Thymus (tissue), 11 donors: ENCODE measurements around the gene METTL26. TPM values are rescaled to one million over a fixed set of nuclear protein-coding genes. Genes with fewer than 3 reads are reported as not detected.

ENCODE experiments used
- DNase-seq, 9 donors: peaks; one replicate each; pipeline ENCODE4 v3.0.0-alpha.2; 2013; ENCODE audit warnings: low spot score in 9 of 9, low read depth in 6 of 9, missing footprints in 1 of 9
- H3K27ac ChIP-seq, 2 donors: one replicate each; pipeline ENCODE4 v1.5.1; 2013; ENCODE audit warnings: control low read depth in 1 of 2, low read depth in 1 of 2, low read length in 1 of 2, mild to moderate bottlenecking in 1 of 2, moderate library complexity in 1 of 2
- H3K27me3 ChIP-seq, 2 donors: one replicate each; pipeline ENCODE4 v1.5.1; 2013; ENCODE audit warnings: low read length in 1 of 2; ENCODE audit not compliant: control insufficient read depth in 2 of 2, insufficient read depth in 1 of 2
- H3K36me3 ChIP-seq, 2 donors: one replicate each; pipeline ENCODE4 v1.5.1; 2013; ENCODE audit warnings: low read length in 1 of 2, mild to moderate bottlenecking in 1 of 2, moderate library complexity in 1 of 2; ENCODE audit not compliant: control insufficient read depth in 2 of 2, insufficient read depth in 2 of 2
- H3K4me1 ChIP-seq, 2 donors: one replicate each; pipeline ENCODE4 v1.5.1; 2013; ENCODE audit warnings: low read length in 2 of 2; ENCODE audit not compliant: control insufficient read depth in 2 of 2, insufficient read depth in 2 of 2
- H3K4me3 ChIP-seq, 2 donors: one replicate each; pipeline ENCODE4 v1.5.1; 2013; ENCODE audit warnings: low read length in 2 of 2, control low read depth in 1 of 2, mild to moderate bottlenecking in 1 of 2
- H3K9me3 ChIP-seq, 2 donors: one replicate each; pipeline ENCODE4 v1.5.1; 2013; ENCODE audit warnings: low read length in 1 of 2, mild to moderate bottlenecking in 1 of 2; ENCODE audit not compliant: control insufficient read depth in 2 of 2, insufficient read depth in 1 of 2
- WGBS: extraction: QIAGEN DNeasy Blood & Tissue Kit; methylation state at CpG from one replicate; pipeline ENCODE4 v1.1.7; 2013; 5-methylcytosine and 5-hydroxymethylcytosine counted together
- polyA plus RNA-seq: library from polyadenylated mRNA; stranded (reverse); fragments of 200-250 nt; gene quantifications from one replicate; pipeline ENCODE4 v1.2.3, GENCODE V29; 2013
- total RNA-seq: library from RNA; stranded (reverse); fragments of 120-200 nt; gene quantifications from one replicate; pipeline ENCODE4 v1.2.4, GENCODE V29; 2013
- donor health status: healthy.

METTL26 gene
- total and polyA plus RNA-seq, 2 donors = 97.6 to 110 TPM

DNA sequence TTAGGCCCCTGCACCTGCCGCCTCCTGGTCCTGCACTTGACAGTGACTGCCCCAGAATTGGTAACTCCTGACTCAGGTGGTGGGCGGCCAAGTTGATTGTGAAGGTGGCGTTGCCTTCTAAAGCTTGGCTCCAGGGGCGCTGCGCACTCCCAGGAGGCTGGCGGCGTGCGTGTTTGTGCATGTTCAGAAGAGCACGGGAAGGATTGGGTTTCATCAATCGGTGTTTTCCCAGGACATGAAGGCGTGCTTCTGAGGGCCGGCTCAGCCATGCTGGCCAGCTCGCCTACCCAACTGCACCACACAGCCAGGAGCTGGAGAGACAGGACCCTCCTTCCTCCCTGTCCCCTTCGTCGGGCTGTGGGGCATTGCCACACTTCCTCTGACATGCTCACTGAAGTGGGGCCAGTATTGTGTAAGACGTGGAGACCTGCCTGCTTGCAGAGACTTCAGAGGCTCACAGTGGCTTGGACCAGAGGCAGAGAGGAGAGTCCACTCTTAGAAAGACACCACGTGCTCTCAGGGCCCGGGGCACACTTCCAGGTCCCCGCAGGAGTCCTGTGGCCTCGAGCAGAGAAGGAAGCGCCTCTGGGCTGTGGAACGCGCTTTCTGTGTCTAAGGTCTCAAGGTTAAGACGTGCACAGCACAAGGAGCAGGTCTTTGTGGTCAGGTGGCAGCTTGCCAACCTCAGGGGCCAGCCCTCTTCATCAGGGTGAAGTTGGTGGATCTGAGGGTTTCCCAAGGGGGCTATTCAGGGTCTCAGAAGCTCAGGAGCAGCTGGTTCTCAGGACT lies 43.4 kb downstream of the METTL26 start:
- peaks cover 0 to 3% of the 10 kb centered on the region in 2 donors for H3K9me3 ChIP-seq
- peaks cover 28 to 29% of the 10 kb centered on the region in 2 donors for H3K36me3 ChIP-seq
- WGBS = 87% methylated on average over 24 of the region's 24 CpGs
- peaks cover 25 to 64% of the 10 kb centered on the region in 2 donors for H3K4me1 ChIP-seq
- no peaks in the 10 kb centered on the region for H3K27me3 ChIP-seq
- H3K4me3 ChIP-seq = no peak overlapping the region
- DNase-seq = no peak
- peak overlapping the region; percentile 38 to 44 for H3K27ac ChIP-seq

DNA sequence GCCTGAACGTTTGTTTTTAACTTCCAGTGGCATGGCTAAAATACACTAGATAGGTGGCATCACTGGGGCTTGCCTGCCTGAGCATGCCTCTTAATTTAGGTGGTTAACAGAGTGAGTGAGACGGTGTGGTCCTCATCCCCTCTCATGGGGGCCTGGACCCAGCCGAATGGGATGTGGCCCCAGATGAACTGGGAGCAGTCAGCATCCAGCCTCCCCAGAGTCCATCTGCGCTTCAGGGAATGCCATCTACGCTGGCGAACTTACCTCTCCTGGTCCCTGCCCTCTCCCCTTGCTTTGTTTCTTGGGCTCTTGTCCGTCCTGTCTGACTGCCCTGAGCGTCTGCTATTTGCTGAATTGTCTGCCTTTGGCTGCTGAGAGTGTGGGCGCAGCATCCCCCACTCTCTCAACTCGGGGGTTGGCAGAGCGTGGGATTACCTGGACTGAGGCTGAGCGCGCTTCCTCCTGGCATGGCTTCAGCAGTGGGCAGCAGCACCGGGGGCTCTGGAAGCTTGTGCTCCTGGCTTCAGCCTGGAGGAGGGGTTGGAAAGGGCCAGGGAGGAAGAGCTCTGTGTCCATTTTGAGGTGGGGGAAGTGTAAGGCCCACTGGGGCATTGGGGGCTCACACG lies 44.1 kb downstream of the METTL26 start:
- DNase-seq = no peak
- Histone ChIP-seq H3K36me3 (peaks cover 26% of the 10 kb centered on the region in 2 donors), H3K27ac (peak overlapping the region; percentile 32 to 36), H3K4me3 (peak overlapping the region in 1 of 2 donors; percentile 7), H3K27me3 (no peaks in the 10 kb centered on the region), H3K4me1 (peaks cover 26 to 69% of the 10 kb centered on the region in 2 donors), H3K9me3 (peaks cover 0 to 3% of the 10 kb centered on the region in 2 donors)
- 94% methylated on average over 15 of the region's 15 CpGs for WGBS

DNA sequence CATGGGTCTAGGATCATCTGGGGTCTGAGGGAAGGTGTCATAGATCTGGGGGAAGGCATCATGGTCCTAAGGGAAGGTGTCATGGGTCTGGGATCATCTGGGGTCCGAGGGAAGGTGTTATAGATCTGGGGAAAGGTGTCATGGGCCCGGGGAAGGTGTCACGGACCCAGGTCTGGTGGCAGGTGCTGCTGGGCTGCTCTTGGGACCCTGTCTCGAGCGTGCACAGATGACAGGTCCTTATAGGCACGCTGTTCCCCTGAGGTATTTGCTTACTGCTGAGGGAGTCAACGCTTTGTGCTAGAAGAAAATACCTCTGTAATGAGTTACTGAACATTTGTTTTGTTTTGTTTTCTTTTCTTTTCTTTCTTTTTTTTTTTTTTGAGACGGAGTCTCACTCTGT lies 44.9 kb downstream of the METTL26 start:
- Histone ChIP-seq H3K4me3 (peak overlapping the region; percentile 75 to 85), H3K4me1 (peaks cover 26 to 65% of the 10 kb centered on the region in 2 donors), H3K27me3 (no peaks in the 10 kb centered on the region), H3K27ac (no peak overlapping the region), H3K36me3 (peaks cover 18% of the 10 kb centered on the region in 2 donors), H3K9me3 (peaks cover 0 to 3% of the 10 kb centered on the region in 2 donors)
- WGBS = 93% methylated on average over 8 of the region's 8 CpGs
- no peak for DNase-seq

DNA sequence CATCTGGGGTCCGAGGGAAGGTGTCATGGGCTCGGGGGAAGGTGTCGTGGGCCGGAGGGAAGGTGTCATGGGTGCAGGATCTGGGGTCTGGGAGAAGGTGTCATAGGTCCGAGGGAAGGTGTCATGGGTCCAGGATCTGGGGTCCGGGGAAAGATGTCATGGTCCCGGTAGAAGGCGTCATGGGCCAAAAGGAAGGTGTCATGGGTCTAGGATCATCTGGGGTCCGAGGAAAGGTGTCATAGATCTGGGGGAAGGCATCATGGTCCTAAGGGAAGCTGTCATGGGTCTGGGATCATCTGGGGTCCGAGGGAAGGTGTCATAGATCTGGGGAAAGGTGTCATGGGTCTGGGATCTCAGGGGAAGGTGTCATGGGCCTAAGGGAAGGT lies 45.3 kb downstream of the METTL26 start:
- Histone ChIP-seq H3K36me3 (peaks cover 14 to 16% of the 10 kb centered on the region in 2 donors), H3K9me3 (peaks cover 0 to 3% of the 10 kb centered on the region in 2 donors), H3K4me1 (peaks cover 26 to 63% of the 10 kb centered on the region in 2 donors), H3K27ac (no peak overlapping the region), H3K27me3 (no peaks in the 10 kb centered on the region), H3K4me3 (peak overlapping the region; percentile 75 to 85)
- 80% methylated on average over 10 of the region's 10 CpGs for WGBS
- no peak for DNase-seq

DNA sequence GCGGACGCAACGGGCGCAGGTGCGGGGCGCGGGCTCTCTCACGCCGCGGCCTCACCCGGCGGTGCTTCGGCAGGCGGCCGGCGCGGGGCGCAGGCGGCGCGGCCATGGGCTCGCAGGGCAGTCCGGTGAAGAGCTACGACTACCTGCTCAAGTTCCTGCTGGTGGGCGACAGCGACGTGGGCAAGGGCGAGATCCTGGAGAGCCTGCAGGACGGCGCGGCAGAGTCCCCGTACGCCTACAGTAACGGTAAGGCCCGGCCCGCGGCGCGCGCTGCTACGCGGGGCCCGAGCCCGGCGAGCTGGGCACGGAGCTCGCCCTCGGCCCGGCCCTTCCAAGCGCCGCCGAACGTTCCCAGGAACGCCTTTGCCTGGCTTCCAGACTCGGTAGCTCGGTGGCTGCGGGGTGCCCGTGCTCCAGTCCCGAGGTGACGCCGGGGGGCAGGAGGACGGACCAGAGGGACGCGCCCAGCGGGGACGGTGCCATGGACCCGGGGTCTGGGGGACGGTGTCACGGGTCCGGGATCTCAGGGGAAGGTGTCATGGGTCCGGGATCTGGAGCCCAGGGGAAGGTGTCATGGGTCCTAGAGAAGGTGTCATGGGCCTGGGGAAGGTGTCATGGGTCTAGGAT lies 45.8 kb downstream of the METTL26 start:
- peaks cover 25 to 65% of the 10 kb centered on the region in 2 donors for H3K4me1 ChIP-seq
- H3K27me3 ChIP-seq = peaks cover 0 to 3% of the 10 kb centered on the region in 2 donors
- DNase-seq = peak in 2 of 9 donors; percentile 44 to 62
- peak overlapping the region; percentile 75 to 85 for H3K4me3 ChIP-seq
- WGBS = under 1% methylated on average over 71 of the region's 71 CpGs
- peak overlapping the region in 1 of 2 donors; percentile 61 for H3K27ac ChIP-seq
- peaks cover 13 to 16% of the 10 kb centered on the region in 2 donors for H3K36me3 ChIP-seq
- H3K9me3 ChIP-seq = peaks cover 0 to 3% of the 10 kb centered on the region in 2 donors

DNA sequence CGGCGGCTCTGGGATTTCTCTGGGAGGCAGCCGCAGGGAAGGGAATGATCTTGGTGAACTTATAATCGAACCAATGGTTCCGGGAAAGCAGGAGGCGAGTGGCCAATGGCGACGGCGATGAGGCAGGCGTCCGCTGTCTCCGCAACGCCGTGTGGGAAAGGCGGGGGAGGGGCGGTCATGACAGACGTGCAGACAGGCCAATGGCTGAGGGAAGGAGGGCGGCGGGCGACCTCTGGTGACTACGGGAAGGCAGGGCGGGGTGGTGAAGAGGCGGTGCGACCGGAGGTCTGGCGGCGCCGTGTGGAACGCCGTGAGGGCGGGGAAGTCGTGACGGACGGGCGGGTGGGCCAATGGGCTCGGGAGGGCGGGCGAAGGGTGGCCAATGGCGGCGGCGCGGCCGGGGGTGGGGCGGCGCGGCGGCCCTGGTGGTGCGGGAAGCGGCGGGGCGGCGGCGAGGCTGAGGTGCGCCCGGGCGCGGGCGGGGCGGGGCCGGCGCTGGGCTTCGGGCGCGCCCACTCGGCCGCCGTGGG lies 46.4 kb downstream of the METTL26 start, which contains the start of gene RAB40C:
RAB40C (plus strand) TSS at position 409 of the 530 bp plus-strand sequence. CDS start 226 bp downstream, outside the sequence.
- peaks cover 13 to 16% of the 10 kb centered on the region in 2 donors for H3K36me3 ChIP-seq
- peaks cover 0 to 4% of the 10 kb centered on the region in 2 donors for H3K27me3 ChIP-seq
- H3K27ac ChIP-seq = peak within 1 kb of the TSS; percentile 99
- peak within 1 kb of the TSS; percentile 75 to 85 for H3K4me3 ChIP-seq
- peak; percentile 95 to 100 (median 98) for DNase-seq
- peaks cover 23 to 61% of the 10 kb centered on the region in 2 donors for H3K4me1 ChIP-seq
- peaks cover 0 to 3% of the 10 kb centered on the region in 2 donors for H3K9me3 ChIP-seq
- WGBS = under 1% methylated on average over 67 of the region's 67 CpGs

DNA sequence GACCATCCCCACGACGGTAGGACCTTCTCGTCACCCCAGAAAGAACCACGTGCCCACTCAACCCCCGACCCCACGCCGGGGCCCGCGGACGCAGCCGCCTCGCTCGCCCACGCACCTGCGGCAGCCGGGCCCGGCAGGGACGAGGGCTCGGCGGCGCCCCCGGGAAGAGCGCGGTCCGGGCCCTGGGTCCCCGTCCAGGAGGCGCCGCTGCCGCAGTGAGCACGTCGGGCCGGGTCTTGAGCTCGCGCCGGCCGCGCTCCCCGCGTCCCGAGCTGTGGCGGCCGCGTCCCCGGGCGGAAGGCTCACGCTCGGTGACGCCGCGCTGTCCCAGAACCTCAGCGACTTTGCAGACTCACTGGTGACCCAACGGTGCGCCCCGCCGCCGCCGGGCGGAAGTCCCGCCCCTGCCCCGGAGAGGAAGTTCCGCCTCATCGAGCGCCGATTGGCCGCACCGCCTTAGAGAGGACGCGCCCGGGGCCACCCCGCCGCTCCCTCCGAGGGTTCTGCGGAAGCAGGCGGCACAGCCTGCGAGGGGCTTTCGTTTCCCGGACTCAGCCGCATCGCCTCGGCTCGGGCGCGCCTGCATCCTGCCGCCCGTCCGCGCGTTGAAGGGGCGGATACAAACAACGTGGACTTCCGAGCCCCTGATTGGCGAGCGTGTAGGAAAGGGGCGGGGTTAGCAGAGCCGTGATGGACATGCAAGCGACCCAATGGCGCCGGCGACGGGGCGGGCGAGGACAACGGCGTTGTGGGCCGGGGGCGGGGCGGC lies 47.0 kb downstream of the METTL26 start:
- peak overlapping the region; percentile 75 for H3K4me3 ChIP-seq
- H3K36me3 ChIP-seq = peaks cover 13% of the 10 kb centered on the region in 2 donors
- peak overlapping the region; percentile 99 for H3K27ac ChIP-seq
- H3K9me3 ChIP-seq = peaks cover 0 to 3% of the 10 kb centered on the region in 2 donors
- peak; percentile 92 to 99 (median 97) for DNase-seq
- H3K4me1 ChIP-seq = peaks cover 23 to 57% of the 10 kb centered on the region in 2 donors
- WGBS = under 1% methylated on average over 107 of the region's 107 CpGs
- peaks cover 0 to 4% of the 10 kb centered on the region in 2 donors for H3K27me3 ChIP-seq

DNA sequence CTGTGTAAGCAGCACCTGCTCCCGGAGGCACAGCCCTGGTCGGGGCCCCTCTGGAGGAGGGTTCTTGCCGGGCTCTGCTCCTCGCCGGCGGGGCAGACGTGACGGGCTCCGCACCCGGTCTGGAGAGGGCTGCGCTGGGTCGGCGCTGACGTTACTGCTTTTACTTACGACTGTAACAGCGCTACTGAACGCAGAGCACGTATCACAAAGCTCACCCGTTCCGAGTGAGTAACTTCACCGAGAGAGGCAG lies 47.5 kb downstream of the METTL26 start:
- H3K4me1 ChIP-seq = peaks cover 23 to 52% of the 10 kb centered on the region in 2 donors
- H3K36me3 ChIP-seq = peaks cover 10 to 13% of the 10 kb centered on the region in 2 donors
- WGBS = under 1% methylated on average over 21 of the region's 21 CpGs
- peaks cover 0 to 3% of the 10 kb centered on the region in 2 donors for H3K9me3 ChIP-seq
- H3K4me3 ChIP-seq = peak overlapping the region; percentile 75
- H3K27me3 ChIP-seq = peaks cover 0 to 4% of the 10 kb centered on the region in 2 donors
- DNase-seq = peak in 3 of 9 donors; percentile 51 to 76 (median 59)
- peak overlapping the region; percentile 99 for H3K27ac ChIP-seq
